Stimulated activated CD8-positive, alpha-beta memory T cell treated with anti-CD3 and anti-CD28 coated beads, Interleukin-4, amount 100 ng/mL, for 48 hours (primary cell): ENCODE results near the gene GRIN1.
A peak's percentile ranks its signal among the peaks of the same experiment; 100 is the strongest.

ENCODE experiments used
- DNase-seq: peaks from one replicate; pipeline ENCODE4 v3.0.0-alpha.2; 2020

The GRIN1 gene

DNA sequence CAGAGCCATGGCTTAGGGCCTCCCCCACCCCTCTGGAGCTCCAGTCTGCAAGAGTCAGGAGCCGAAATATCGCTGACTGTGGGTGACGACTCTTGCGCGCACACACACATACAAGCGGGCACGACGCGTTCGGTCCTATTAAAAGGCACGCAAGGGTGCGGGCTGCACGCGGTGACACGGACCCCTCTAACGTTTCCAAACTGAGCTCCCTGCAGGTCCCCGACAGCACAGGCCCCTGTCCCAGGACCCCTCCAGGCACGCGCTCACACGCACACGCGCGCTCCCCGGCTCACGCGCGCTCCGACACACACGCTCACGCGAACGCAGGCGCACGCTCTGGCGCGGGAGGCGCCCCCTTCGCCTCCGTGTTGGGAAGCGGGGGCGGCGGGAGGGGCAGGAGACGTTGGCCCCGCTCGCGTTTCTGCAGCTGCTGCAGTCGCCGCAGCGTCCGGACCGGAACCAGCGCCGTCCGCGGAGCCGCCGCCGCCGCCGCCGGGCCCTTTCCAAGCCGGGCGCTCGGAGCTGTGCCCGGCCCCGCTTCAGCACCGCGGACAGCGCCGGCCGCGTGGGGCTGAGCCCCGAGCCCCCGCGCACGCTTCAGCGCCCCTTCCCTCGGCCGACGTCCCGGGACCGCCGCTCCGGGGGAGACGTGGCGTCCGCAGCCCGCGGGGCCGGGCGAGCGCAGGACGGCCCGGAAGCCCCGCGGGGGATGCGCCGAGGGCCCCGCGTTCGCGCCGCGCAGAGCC is at the start of gene GRIN1:
Gene GRIN1, plus strand, starts transcription at position 433 of the 746 bp plus-strand sequence. CDS start 333 bp downstream, outside the sequence.
- DNase-seq: no peak

- DNase-seq: no peak
Measured at GRCh38 chr9:137089232-137089947, 49.6 kb upstream of the GRIN1 start.

- peak; percentile 88 for DNase-seq
Measured at GRCh38 chr9:137095664-137096517, 43.1 kb upstream of the GRIN1 start.

GRCh38 chr9:137096785-137097546 is 42.0 kb upstream of the GRIN1 start:
- DNase-seq: no peak

GRCh38 chr9:137097761-137098462 is 41.0 kb upstream of the GRIN1 start:
- no peak for DNase-seq

DNA sequence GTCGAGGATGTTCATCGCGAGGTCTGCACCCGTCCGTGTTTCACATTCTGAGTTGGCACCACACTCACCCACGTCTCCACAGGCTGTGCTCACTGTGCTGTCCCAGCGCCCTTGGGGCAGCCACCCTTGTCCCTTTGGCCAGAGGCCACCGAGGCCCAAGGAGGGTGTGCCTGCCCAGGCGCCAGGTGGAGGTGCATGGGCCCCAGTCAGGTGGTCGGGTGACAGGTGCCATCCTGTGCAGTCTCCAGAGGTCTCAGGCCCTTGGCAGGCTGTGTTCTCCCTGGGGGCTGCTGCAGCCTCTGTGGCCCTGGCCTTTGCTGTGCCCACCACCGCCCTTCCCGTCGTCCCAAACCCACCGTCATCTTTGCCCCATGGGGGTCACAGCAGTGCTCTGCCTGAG is 39.7 kb upstream of the GRIN1 start:
- no peak for DNase-seq

GRCh38 chr9:137103206-137103999 is 35.6 kb upstream of the GRIN1 start:
- no peak for DNase-seq

- DNase-seq: no peak
Measured at GRCh38 chr9:137105814-137106661, 32.9 kb upstream of the GRIN1 start.

- no peak for DNase-seq
Measured at GRCh38 chr9:137106662-137107250, 32.2 kb upstream of the GRIN1 start.

GRCh38 chr9:137107312-137107921 is 31.5 kb upstream of the GRIN1 start:
- DNase-seq: no peak

- DNase-seq: no peak
Measured at GRCh38 chr9:137107982-137108381, 31.0 kb upstream of the GRIN1 start.

- DNase-seq: no peak
Measured at GRCh38 chr9:137108608-137109249, 30.2 kb upstream of the GRIN1 start.

- no peak for DNase-seq
Measured at GRCh38 chr9:137109250-137110146, 29.5 kb upstream of the GRIN1 start.

DNA sequence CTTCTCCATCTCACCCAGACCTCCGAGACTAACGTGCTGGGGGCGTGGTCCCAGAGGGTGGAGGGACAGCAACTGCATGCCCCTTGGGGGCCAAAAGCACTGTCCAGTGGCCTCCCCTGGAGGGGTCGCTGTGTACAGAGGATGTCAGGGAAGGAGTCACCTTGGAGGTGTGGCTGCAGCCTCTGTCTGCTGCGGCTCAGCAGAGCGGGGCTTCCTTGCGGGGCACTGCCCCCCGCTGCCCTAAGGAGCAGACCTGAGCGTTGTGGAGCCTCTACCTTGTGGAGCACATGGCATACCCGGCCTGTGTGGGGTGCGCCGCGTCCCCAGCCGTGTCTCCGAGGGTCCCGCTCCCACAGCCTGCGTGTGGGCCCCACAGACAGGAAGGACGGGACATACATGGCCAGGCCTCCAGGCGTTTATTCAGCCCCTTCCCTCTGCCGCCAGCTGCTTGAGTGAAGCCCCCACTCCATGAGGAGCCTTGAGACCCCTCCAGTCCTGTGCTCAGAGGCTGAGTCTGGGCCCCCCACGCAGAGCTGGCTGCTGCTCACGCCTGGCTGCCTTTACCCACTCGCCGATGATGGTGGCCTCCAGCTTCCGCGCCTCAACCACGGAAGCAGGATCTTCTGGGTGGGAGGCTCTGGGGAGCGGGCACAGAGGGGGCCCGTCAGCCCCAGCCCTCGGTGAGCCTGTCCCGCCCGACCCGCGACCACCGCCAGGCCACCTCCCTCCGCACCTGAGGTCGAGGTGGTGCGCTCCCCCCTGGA is 28.6 kb upstream of the GRIN1 start:
- DNase-seq: no peak

DNA sequence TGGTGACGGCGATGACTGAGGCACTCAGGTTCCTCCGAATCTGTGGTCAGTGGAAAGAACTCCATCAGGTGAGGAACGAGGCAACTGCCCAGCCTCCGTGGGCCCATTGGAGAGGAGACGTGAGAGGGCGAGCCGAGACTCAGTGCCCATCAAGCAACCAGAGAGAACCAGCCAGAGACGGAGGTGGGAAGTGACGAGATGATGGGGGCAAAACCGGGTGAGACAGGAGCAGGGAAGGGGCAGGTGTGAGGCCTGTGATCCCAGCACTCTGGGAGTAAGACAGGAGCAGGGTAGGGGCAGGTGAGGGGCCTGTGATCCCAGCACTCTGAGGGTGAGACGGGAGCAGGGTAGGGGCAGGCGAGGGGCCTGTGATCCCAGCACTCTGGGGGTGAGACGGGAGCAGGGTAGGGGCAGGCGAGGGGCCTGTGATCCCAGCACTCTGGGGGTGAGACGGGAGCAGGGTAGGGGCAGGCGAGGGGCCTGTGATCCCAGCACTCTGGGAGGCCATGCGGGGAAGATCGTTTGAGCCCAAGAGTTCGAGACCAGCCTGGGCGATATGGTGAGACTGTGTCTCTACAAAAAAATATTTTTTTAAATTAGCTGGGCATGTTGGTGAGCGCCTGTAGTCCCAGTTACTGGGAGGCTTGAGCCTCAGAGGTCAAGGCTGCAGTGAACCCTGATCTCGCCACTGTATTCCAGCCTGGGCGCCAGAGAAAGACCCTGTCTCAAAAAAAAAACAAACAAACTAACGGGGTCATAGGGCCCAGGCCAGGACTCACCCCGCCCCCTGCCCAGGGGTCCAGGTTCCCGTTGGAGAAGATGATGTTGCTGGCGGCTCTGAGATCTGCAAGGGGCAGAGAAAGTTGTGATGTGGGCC is 27.8 kb upstream of the GRIN1 start:
- no peak for DNase-seq
